Dendritic cell treated with granulocyte-macrophage colony-stimulating factor and Interleukin-4, amounts not matched to agents 40 ng/mL and 50 ng/mL, for 4 days (primary cell): ENCODE measurements around the gene TSSK3.

Experiments
- H3K27ac Mint-ChIP-seq: one replicate; pipeline ENCODE4 v1.8.0; 2022; ENCODE audit warnings: mild to moderate bottlenecking, mixed read lengths
- H3K27me3 Mint-ChIP-seq: one replicate; pipeline ENCODE4 v1.8.0; 2022; ENCODE audit warnings: mild to moderate bottlenecking, mixed read lengths
- H3K36me3 Mint-ChIP-seq: one replicate; pipeline ENCODE4 v1.8.0; 2022; ENCODE audit warnings: low read depth, mixed read lengths
- H3K4me1 Mint-ChIP-seq: one replicate; pipeline ENCODE4 v1.8.0; 2022; ENCODE audit warnings: low read depth, mixed read lengths
- H3K4me3 Mint-ChIP-seq: one replicate; pipeline ENCODE4 v1.8.0; 2022; ENCODE audit warnings: mild to moderate bottlenecking, moderate library complexity, mixed read lengths
- H3K9me3 Mint-ChIP-seq: one replicate; pipeline ENCODE4 v1.8.0; 2022; ENCODE audit warnings: mixed read lengths
- intact Hi-C: fragments of 100-400 bp; cut with micrococcal nuclease; formaldehyde crosslinking; loops from one replicate; pipeline ENCODE4 v1.15.0; 2022

TSSK3 gene

DNA sequence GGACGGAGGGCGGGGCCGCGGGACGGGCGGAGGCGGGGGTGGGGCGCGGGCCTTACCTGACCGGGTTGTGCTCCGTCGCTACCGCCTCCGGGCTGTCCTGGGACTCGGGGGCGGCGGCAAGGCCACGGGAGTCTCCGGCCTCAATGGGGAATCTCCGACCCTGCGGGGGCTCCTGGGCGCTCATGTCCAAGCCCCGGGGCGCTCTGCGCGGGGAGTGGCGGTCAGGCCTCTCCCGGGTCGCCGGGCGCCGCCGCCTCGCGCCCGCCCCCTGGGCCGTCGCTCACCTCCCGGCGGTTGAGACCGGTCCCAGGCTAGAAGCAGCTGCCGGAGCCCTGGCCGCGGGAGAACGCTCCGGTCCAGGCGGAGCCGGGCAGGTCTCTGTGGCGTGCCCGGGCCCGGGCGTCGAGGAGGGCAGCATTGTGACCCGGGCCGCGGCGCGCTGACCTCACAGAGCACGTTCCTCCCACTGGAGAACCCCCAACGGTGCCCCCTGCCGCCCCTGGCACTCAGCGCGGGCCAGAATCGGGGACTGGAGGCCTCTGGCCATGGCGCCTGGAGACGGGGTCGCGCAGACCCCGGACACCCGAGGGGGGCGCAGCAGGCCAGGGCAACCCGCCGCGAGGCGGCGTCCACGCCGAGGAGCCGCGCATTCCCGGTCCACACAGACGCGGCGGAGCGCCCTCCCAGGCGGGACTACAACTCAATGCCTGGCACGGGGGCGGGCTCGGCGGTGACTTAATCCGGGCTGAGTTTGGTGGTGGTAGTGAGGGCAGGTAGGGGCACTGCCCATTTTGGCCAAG, 465 bp upstream of the TSSK3 start:
- Mint-ChIP-seq H3K9me3 (no peaks in the 10 kb centered on the region), H3K27ac (no peak overlapping the region), H3K4me3 (peak overlapping the region; percentile 54), H3K27me3 (peaks cover 46% of the 10 kb centered on the region), H3K4me1 (peaks cover 26% of the 10 kb centered on the region), H3K36me3 (peaks cover 57% of the 10 kb centered on the region)
- intact Hi-C loops, result no loop called here

DNA sequence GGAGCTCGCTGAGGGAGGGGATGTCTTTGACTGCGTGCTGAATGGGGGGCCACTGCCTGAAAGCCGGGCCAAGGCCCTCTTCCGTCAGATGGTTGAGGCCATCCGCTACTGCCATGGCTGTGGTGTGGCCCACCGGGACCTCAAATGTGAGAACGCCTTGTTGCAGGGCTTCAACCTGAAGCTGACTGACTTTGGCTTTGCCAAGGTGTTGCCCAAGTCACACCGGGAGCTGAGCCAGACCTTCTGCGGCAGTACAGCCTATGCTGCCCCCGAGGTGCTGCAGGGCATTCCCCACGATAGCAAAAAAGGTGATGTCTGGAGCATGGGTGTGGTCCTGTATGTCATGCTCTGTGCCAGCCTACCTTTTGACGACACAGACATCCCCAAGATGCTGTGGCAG, 1.4 kb downstream of the TSSK3 start:
- Mint-ChIP-seq H3K27ac (no peak overlapping the region), H3K36me3 (peaks cover 75% of the 10 kb centered on the region)

DNA sequence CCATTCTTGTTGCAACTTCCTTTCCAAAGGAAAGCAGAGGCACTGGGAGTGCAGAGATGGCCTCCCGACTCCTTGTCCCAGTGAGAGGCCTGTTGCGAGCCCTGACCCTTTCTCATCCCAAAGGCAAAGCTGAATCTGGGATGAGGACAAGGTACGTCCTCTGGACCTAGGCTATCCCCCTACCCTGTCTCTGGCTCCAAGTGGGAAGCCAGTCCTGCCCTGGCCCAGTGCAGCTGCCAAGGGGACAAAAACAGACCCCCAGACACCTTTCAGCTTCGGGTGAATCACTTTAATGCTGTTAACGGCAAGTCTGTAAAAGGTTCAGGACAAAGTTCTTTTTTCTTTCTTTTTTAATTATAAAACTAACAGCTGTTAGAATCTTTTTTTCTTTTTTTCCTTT, 2.5 kb downstream of the TSSK3 start:
- no peak overlapping the region for H3K4me3 Mint-ChIP-seq
- peaks cover 87% of the 10 kb centered on the region for H3K36me3 Mint-ChIP-seq
- H3K27me3 Mint-ChIP-seq, result peaks cover 31% of the 10 kb centered on the region
- peaks cover 22% of the 10 kb centered on the region for H3K4me1 Mint-ChIP-seq
- intact Hi-C loops, result no loop called here
- H3K9me3 Mint-ChIP-seq, result no peaks in the 10 kb centered on the region
- no peak overlapping the region for H3K27ac Mint-ChIP-seq

More for the DNA sequence above, 1.4 kb downstream of the TSSK3 start:
- H3K27me3 Mint-ChIP-seq, result peaks cover 38% of the 10 kb centered on the region
- H3K9me3 Mint-ChIP-seq, result no peaks in the 10 kb centered on the region
- H3K4me3 Mint-ChIP-seq, result no peak overlapping the region
- H3K4me1 Mint-ChIP-seq, result peaks cover 26% of the 10 kb centered on the region
- intact Hi-C loops, result no loop called here

DNA sequence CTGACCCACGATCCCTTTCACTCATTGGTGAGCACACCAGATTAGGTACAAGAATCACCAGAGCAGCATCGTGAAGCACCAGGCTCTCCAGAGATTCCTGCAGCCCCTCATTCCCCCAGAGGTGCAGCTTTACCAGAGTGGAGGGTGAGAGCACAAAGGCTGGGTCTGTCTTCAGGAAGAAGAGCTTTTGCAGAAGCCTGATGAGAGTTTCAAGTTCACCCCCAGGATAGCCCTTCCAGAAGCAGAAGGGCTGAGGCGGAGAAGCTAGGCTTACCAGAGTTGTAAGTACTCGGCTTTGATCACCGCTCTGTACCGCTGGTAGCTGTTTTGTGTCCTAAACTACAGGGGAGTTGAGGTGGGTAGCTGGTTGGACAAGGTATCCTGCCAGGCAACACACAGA, 3.1 kb downstream of the TSSK3 start:
- H3K4me1 Mint-ChIP-seq, result peaks cover 18% of the 10 kb centered on the region
- H3K27me3 Mint-ChIP-seq, result peaks cover 28% of the 10 kb centered on the region
- H3K9me3 Mint-ChIP-seq, result no peaks in the 10 kb centered on the region
- peaks cover 86% of the 10 kb centered on the region for H3K36me3 Mint-ChIP-seq
- H3K4me3 Mint-ChIP-seq, result no peak overlapping the region
- intact Hi-C loops, result no loop called here
- no peak overlapping the region for H3K27ac Mint-ChIP-seq

DNA sequence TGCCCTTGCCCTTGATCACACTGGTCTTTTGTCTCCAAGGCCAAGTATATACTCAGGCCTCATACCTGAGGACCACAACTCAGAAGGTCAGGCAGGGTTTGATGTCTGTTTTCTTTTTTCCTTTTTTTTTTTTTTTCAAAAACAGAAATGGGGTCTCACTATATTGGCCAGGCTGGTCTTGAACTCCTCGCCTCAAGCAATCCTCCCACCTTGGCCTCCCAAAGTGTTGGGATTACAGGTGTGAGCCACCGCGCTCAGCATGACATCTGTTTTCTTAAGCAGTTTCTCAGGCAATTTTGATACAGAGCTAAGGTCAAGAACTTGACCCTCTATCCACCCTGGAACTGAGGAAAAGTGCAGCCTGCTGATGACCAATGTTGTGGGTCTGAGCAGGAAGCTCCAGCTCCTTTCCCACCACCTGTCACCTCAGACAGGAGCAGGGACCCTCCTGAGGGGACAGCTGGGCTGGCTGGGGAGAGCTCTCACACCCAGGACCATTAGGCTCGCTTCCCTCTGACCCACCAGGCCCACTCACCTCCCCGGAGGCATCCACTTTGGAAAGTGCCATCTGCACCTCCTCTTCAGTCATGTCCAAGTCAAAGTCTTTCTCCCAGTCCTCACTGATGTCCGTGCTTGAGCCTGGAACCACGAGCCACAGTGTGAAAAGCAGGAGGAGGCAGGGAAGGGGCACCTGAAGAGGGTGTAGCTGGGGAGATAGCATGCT, 5.7 kb downstream of the TSSK3 start:
- no peaks in the 10 kb centered on the region for H3K9me3 Mint-ChIP-seq
- no peak overlapping the region for H3K4me3 Mint-ChIP-seq
- peaks cover 9% of the 10 kb centered on the region for H3K4me1 Mint-ChIP-seq
- peaks cover 87% of the 10 kb centered on the region for H3K36me3 Mint-ChIP-seq
- peaks cover 6% of the 10 kb centered on the region for H3K27me3 Mint-ChIP-seq
- intact Hi-C loops, result no loop called here
- H3K27ac Mint-ChIP-seq, result no peak overlapping the region

DNA sequence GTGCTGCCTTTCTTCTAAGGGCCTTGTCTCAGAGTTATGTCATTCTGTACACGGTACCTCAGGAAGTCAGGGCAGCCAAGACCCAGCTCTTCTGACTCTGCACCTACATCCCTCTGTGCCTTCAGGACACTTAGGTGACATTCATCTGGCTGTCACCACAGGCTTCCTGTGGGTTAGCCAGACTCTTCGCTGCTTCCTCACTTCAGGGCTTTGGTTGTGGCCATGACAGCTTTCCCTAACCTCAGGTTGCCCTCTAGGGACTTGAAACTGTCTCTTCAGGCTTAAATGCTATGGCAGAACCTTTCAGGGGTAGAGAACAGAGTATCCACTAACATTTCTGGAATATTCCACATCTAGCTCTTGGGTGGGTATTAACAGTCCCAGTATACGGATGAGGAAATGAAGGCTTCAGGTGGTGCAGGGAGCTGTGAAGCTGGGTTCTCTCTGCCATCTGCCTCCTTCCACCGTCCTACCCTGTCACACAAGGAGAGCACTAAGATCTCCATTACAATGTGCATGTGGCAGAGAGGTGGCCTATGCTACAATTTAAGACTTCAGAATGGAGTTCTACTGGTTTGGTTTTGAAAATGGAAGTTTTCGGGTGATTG, 9.9 kb downstream of the TSSK3 start:
- H3K9me3 Mint-ChIP-seq, result no peaks in the 10 kb centered on the region
- H3K4me1 Mint-ChIP-seq, result peaks cover 9% of the 10 kb centered on the region
- intact Hi-C loops, result loop anchor here (1.0 to 10.0 kb wide), 2 partner anchors 37 to 157 kb away; no protein-coding TSS in a partner anchor
- peaks cover 85% of the 10 kb centered on the region for H3K36me3 Mint-ChIP-seq
- H3K4me3 Mint-ChIP-seq, result no peak overlapping the region
- H3K27me3 Mint-ChIP-seq, result no peaks in the 10 kb centered on the region
- no peak overlapping the region for H3K27ac Mint-ChIP-seq

DNA sequence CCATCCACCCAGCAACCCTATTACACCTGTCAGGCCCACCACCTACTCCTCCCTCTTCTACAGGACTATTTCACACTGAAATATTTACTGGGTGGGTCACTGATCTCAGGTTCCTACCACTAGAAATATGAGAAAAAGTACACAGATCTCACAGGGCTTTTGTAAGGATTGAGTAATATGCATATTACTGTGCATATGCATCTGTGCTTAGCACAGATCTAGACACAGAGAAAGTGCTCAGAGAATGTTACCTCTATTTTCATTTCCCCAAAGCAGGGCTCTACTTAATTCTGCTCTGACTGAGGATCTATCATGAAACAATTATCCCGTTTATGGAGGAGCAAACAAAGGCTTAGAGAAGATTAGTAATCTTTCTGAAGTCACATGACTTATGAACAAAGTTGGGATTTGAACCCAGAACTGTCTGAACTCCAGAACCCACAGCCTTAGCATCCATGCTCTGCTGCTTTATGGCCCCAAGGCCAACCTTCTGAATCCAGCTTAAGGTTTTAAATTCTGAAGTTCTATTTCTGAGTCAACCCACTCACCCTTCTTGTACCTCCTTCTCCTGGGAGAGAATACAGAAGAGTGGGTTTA, 11.8 kb downstream of the TSSK3 start:
- H3K27me3 Mint-ChIP-seq, result no peaks in the 10 kb centered on the region
- no peak overlapping the region for H3K4me3 Mint-ChIP-seq
- H3K9me3 Mint-ChIP-seq, result no peaks in the 10 kb centered on the region
- no peak overlapping the region for H3K27ac Mint-ChIP-seq
- intact Hi-C loops, result loop anchor here (10.0 kb wide), 1 partner anchor 159 kb away; no protein-coding TSS in a partner anchor
- H3K36me3 Mint-ChIP-seq, result peaks cover 85% of the 10 kb centered on the region
- H3K4me1 Mint-ChIP-seq, result peaks cover 9% of the 10 kb centered on the region

DNA sequence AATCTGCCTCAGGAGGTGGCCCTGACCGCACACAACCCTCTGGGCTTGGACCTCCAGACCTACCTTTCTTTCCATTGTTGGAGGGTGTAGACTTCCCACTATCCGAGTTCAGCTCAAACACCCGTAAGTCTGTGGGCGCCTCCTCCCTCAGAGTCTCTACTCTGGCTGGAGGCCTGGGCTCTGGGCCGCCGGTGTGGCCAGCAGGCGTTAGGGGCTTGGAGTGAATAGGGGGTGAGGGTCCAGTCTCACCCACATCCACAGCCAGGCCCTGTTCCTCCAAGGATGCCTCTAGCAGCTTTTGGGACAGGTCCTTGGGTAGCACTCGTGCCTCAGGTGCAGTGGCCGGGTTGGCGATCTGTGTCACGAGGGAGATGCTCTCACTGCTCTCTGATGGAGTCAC, 13.9 kb downstream of the TSSK3 start:
- H3K4me3 Mint-ChIP-seq, result no peak overlapping the region
- intact Hi-C loops, result loop anchor here (10.0 kb wide), 1 partner anchor 161 kb away; no protein-coding TSS in a partner anchor
- no peaks in the 10 kb centered on the region for H3K27me3 Mint-ChIP-seq
- H3K36me3 Mint-ChIP-seq, result peaks cover 98% of the 10 kb centered on the region
- H3K4me1 Mint-ChIP-seq, result peaks cover 26% of the 10 kb centered on the region
- H3K9me3 Mint-ChIP-seq, result no peaks in the 10 kb centered on the region
- H3K27ac Mint-ChIP-seq, result no peak overlapping the region

DNA sequence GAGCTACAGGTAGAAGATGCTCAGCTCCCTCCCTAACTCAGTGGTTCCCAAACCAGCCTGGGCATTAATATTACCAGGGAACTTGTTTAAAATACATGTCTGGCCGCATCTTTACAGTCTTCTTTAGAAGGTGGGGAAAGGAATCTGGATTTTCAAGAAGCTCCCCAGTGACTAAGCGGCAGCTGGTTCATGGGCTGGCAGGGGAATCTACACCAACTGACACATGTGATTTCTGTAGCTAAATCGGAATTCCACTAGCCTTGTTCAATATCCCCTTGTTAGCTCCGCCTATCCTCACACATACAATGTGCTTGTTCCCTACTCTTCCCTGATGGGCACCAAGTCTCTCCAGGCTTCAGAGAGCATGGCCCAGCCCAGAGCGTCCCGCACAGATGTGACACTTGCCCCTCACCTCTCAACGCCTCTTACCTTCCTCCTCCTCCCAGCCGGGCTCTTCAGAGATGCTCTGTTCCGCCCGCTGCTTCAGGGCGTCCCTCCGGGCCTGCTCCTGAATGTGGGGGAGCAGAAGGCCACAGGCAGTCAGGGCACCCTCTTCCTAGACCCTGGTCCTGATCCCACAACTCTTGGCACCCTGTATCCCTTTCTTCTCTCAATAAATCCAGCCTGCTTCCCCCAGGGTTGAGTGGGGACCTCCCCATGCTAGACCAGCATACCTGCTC, 15.3 kb downstream of the TSSK3 start:
- Mint-ChIP-seq H3K4me1 (peaks cover 19% of the 10 kb centered on the region), H3K9me3 (no peaks in the 10 kb centered on the region), H3K4me3 (no peak overlapping the region), H3K27ac (no peak overlapping the region), H3K36me3 (peaks cover 95% of the 10 kb centered on the region), H3K27me3 (no peaks in the 10 kb centered on the region)
- intact Hi-C loops, result loop anchor here (10.0 kb wide), 1 partner anchor 163 kb away; no protein-coding TSS in a partner anchor

DNA sequence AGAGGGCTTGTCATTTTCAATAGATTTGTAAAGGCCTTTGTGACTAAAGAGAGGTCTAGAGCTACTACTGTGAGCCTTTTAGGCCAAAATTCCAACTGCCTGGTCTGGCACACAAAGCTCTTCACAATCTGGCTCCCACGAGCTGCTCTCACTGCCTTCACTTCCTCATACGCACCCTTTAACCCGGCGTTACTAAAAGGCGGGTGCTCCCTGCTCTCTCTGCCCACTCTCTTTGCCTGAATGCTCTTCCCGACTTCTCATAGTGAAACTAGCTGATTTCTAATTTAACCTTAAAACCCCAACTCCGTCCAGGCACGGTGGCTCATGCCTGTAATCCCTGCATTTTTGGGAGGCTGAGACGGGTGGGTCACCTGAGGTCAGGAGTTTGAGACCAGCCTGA, 17.7 kb downstream of the TSSK3 start:
- intact Hi-C loops, result no loop called here
- no peaks in the 10 kb centered on the region for H3K27me3 Mint-ChIP-seq
- H3K36me3 Mint-ChIP-seq, result peaks cover 93% of the 10 kb centered on the region
- no peak overlapping the region for H3K4me3 Mint-ChIP-seq
- H3K4me1 Mint-ChIP-seq, result peaks cover 18% of the 10 kb centered on the region
- no peaks in the 10 kb centered on the region for H3K9me3 Mint-ChIP-seq
- peak overlapping the region; percentile 40 for H3K27ac Mint-ChIP-seq

DNA sequence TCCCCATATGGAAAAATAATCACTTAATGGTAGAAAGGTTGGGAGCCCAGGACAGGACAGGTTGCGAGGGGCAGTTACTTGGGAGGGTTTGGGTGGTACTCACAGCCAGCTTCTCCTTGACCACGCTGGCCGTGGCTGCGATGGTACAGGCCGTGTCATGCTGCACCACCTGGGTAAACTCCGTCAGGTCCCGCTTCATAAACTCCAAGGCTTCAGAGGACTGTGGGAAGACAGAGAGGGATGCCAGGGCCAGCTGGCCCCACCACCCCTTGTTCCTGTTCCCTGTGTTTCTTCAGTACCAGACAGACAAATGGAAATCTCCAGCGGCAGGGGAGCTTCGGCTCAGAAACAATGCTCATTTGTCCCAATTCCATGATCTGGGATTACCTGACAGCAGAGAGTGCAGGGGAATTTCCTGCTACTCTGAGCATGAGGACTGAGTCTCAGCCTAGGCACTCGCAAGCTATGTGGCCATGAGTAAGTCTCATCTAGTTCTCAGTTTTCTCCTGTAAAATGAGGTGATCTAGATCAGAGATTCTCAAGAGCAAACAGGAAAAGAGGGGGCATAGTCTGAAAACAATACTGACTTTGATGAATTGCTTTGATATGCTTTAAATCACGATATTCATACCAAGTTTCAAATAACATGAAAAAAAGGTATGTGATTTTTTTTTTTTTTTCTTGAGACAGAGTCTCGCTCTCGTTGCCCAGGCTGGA, 24.5 kb downstream of the TSSK3 start:
- Mint-ChIP-seq H3K36me3 (peaks cover 55% of the 10 kb centered on the region), H3K27ac (no peak overlapping the region)

DNA sequence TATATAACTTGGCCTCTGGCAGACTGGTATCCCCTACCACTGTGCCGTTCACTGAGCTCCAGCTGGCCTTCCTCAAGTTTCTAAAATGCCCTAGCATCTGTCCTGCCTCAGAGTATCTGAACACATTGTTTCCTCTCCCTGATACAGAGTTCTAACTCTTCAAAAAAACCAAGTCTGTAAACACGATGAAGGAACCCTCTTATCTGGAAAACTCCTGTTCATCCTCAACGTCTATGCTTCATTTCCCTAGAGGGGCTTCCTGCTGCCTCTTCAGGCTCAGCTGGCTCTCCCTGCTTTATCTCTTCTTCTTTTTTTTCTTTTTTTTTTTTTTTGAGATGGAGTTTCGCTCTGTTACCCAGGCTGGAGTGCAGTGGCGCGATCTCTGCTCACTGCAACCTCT, 26.3 kb downstream of the TSSK3 start:
- intact Hi-C loops, result no loop called here
- no peak overlapping the region for H3K4me3 Mint-ChIP-seq
- H3K27me3 Mint-ChIP-seq, result no peaks in the 10 kb centered on the region
- H3K4me1 Mint-ChIP-seq, result peaks cover 7% of the 10 kb centered on the region
- peaks cover 37% of the 10 kb centered on the region for H3K36me3 Mint-ChIP-seq
- no peaks in the 10 kb centered on the region for H3K9me3 Mint-ChIP-seq
- no peak overlapping the region for H3K27ac Mint-ChIP-seq

More for the DNA sequence above, 24.5 kb downstream of the TSSK3 start:
- intact Hi-C loops, result no loop called here
- H3K4me3 Mint-ChIP-seq, result no peak overlapping the region
- no peaks in the 10 kb centered on the region for H3K4me1 Mint-ChIP-seq
- no peaks in the 10 kb centered on the region for H3K27me3 Mint-ChIP-seq
- no peaks in the 10 kb centered on the region for H3K9me3 Mint-ChIP-seq
